Measurements from ENCODE around the gene MAP2. TPM values are rescaled to one million over a fixed set of nuclear protein-coding genes. Genes with fewer than 3 reads are reported as not detected.
"Not testable (repeated sequence)": the region's sequence is repeated elsewhere in the genome, so short reads cannot be mapped to it uniquely, and the experiment has no call there.

The MAP2 gene
- total RNA-seq, 2 experiments from 2014 or later: not detected

DNA sequence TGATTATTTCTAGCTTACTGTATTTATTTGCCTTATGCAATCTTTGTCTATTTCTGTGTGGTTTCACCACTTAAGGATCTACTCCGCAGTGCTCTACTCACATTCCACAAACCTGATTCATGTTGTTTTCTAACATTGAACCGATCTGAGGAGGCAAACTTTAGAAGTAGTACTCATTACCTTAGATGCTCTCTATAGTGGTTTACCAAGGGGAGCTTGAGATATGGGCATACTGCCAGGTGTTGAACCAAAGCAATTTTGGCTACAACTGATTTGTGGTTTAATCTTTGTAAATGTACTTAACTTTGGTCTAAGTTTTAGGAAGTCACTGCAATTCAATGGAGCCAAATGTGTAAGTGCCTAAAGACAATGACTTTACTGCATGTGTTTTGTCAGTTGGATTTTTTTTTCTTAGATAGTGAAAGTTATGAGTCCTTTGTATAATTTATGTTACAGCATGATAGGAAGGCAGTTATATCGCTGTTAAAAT lies 50.1 kb downstream of the MAP2 start:
- no peaks in the 10 kb centered on the region for H3K4me1 Mint-ChIP-seq
- H3K4me3 Mint-ChIP-seq: no peak overlapping the region
- no peaks in the 10 kb centered on the region for H3K36me3 Mint-ChIP-seq
- DNase-seq: no peak
- POLR2A ChIA-PET: no interaction called here
- no peak overlapping the region for H3K27ac Mint-ChIP-seq
- H3K9me3 Mint-ChIP-seq: no peaks in the 10 kb centered on the region
- no peaks in the 10 kb centered on the region for H3K27me3 Mint-ChIP-seq
- ATAC-seq (ENCODE audit: low read depth): no peak

DNA sequence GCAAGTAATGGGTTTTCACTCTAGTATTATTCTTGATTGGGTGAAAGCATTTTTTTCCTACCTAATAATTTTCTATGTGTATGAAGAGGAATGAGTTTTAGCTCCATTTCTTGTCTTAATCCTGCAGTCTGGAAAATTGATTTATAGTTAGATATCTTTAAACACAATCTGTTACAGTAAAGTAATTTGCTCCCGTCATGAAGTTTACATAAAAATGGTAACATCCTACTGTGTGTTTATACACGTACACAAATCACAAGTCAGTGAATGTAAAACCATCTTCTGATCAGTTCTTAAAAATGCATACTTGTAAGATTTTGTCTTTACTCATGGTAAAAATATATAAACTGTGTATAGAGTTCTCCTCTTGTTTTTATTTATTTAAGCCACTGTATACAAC lies 51.1 kb downstream of the MAP2 start:
- POLR2A ChIA-PET: no interaction called here
- no peaks in the 10 kb centered on the region for H3K9me3 Mint-ChIP-seq
- DNase-seq (no peak), ATAC-seq (ENCODE audit: low read depth) (no peak)
- no peaks in the 10 kb centered on the region for H3K36me3 Mint-ChIP-seq
- H3K27ac Mint-ChIP-seq: no peak overlapping the region
- no peak overlapping the region for H3K4me3 Mint-ChIP-seq
- no peaks in the 10 kb centered on the region for H3K4me1 Mint-ChIP-seq
- no peaks in the 10 kb centered on the region for H3K27me3 Mint-ChIP-seq

DNA sequence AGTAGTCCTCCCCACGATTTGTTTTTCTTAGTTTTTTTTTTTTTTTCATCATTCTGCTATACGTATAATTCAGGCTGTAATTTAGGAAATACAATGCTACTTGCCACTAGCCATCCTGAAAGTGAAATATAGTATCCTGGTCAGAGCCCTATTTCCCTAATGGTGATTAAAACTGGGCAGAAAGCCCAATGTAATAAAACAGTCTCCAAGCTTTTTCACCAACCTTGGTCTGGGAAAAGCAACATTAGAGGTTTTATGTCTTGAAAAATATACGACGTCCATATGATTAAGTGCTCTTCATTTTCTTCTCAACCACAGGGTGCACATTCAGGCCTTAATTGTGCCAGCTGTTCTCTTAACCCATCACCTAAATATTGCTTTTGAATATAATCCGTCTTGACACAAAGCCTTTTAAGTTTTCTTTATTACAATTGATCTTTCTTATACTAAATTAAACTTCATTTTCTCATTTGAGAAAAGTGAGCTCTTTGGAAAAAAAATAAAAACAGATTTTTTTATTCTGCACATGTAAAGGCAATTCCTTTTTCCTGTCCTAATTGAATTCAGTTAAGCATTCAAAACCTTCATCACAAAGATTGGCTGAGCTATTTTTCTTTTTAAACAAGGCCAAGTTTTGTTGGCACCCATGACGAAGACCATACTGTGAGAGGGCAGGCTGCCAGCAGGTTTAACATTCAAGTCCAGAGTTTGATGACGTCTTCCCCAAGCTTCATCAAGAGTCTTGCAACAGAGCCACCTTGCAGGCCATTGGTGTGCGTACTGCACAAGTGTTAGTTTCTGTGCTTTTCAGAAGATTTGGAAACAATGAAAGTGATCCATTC lies 52.7 kb downstream of the MAP2 start:
- Mint-ChIP-seq H3K27me3 (no peaks in the 10 kb centered on the region), H3K4me1 (no peaks in the 10 kb centered on the region), H3K36me3 (no peaks in the 10 kb centered on the region), H3K9me3 (no peaks in the 10 kb centered on the region), H3K27ac (no peak overlapping the region), H3K4me3 (no peak overlapping the region)
- POLR2A ChIA-PET: no interaction called here
- DNase-seq: no peak
- no peak for ATAC-seq (ENCODE audit: low read depth)

DNA sequence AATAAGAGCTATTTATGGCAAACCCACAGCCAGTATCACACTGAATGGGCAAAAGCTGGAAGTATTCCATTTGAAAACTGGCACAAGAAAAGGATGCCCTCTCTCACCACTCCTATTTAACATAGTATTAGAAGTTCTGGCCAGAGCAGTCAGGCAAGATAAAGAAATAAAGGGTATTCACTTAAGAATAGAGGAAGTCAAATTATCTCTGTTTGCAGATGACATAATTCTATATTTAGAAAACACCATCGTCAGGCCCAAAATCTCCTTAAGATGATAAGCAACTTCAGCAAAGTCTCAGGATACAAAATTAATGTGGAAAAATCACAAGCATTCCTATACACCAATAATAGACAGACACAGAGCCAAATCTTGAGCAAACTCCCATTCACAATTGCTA lies 68.4 kb downstream of the MAP2 start:
- H3K36me3 Mint-ChIP-seq; H3K4me1 Mint-ChIP-seq; H3K9me3 Mint-ChIP-seq; H3K27me3 Mint-ChIP-seq; H3K27ac Mint-ChIP-seq; H3K4me3 Mint-ChIP-seq; POLR2A ChIA-PET; ATAC-seq (ENCODE audit: low read depth); DNase-seq: not testable (repeated sequence)

DNA sequence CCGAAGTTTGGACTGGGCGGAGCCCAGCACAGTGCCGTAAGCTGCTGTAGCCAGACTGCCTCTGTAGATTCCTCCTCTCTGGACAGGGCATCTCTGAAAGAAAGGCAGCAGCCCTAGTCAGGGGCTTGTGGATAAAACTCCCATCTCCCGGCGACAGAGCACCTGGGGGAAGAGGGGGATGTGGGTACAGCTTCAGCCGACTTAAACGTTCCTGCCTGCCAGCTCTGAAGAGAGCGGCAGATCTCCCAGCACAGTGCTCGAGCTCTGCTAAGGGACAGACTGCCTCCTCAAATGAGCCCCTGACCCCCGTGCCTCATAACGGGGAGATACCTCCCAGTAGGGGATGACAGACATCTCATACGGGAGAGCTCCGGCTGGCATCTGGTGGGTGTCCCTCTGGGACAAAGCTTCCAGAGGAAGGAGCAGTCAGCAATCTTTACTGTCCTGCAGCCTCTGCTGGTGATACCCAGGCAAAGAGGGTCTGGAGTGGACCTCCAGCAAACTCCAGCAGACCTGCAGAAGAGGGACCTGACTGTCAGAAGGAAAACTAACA lies 71.3 kb downstream of the MAP2 start:
- H3K36me3 Mint-ChIP-seq; DNase-seq; H3K4me1 Mint-ChIP-seq; ATAC-seq (ENCODE audit: low read depth); H3K27me3 Mint-ChIP-seq; H3K4me3 Mint-ChIP-seq; POLR2A ChIA-PET; H3K9me3 Mint-ChIP-seq; H3K27ac Mint-ChIP-seq: not testable (repeated sequence)

DNA sequence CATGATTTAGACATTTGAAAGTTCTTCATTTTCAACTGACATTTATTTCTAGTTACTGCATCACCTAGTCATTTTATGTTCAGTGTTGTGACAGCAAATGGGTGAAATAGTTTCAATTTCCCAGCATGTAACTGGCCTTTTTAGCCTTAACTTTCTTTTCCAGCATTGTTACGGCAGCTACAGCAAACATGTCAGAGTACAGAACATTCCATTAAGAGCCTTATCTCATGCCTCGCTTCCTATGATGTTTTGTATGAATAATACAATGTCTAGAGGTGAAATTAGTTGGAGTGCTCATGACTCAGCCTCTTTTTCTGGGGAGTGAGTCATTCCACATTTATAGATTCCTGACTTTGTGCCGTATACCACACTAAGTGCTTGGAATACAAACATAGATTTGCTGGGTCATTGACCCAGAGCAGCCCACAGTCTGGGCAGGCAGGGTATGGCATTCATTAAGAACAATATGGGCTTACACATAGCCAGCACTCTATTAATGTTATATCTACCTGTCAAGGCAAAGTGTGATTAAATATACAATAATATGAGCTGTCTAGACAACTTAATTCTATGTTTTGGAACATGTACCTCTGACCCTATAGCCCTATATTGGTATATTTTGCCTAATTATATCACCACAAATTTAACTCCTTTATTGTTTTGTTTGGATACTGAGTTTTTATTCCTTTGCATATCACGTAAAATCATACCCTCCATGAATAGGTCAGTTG lies 72.2 kb downstream of the MAP2 start:
- no peak for DNase-seq
- Mint-ChIP-seq H3K27ac (no peak overlapping the region), H3K4me1 (no peaks in the 10 kb centered on the region), H3K9me3 (peaks cover 5% of the 10 kb centered on the region), H3K27me3 (no peaks in the 10 kb centered on the region), H3K4me3 (no peak overlapping the region), H3K36me3 (no peaks in the 10 kb centered on the region)
- POLR2A ChIA-PET: no interaction called here
- no peak for ATAC-seq (ENCODE audit: low read depth)

DNA sequence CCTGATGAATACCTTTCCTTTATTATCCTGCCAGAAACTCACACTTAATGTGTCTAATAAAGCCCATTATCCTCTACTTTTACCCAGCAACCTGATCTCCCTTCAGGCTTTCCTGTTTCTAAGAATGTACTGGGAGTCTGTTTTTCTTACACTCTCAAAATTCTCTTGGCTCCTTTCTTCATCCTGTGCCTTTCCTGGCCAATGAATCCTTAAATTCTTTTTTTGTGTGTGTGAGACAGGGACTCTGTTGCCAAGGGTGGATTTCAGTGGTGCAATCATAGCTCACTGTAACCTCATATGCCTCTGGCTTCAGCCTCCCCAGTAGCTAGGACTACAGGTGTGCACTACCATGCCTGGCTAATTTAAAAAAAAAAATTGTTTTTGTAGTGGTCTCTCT lies 72.7 kb downstream of the MAP2 start:
- no peaks in the 10 kb centered on the region for H3K36me3 Mint-ChIP-seq
- no peak overlapping the region for H3K4me3 Mint-ChIP-seq
- DNase-seq (no peak), ATAC-seq (ENCODE audit: low read depth) (no peak)
- H3K9me3 Mint-ChIP-seq: peaks cover 5% of the 10 kb centered on the region
- H3K27me3 Mint-ChIP-seq: no peaks in the 10 kb centered on the region
- no peak overlapping the region for H3K27ac Mint-ChIP-seq
- no peaks in the 10 kb centered on the region for H3K4me1 Mint-ChIP-seq
- POLR2A ChIA-PET: no interaction called here

DNA sequence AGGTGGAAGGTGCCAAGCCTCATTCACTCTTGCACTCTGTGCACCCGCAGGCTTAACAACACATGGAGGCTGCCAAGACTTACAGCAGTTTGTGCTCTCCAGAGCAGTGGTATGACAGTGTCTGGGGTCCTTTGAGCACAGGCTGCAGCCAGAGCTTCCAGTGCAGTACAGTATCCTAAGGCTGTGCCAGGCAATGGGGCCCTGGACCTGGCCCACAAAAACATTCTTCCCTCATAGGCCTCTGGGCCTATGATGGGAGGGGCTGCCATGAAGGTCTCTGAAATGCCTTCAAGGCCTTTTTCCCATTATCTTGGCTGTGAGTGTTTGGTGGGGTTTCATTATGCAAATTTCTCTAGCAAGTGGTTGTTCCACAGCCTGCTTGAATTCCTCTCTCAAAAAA lies 74.8 kb downstream of the MAP2 start:
- H3K4me3 Mint-ChIP-seq: no peak overlapping the region
- no peak for ATAC-seq (ENCODE audit: low read depth)
- POLR2A ChIA-PET: no interaction called here

DNA sequence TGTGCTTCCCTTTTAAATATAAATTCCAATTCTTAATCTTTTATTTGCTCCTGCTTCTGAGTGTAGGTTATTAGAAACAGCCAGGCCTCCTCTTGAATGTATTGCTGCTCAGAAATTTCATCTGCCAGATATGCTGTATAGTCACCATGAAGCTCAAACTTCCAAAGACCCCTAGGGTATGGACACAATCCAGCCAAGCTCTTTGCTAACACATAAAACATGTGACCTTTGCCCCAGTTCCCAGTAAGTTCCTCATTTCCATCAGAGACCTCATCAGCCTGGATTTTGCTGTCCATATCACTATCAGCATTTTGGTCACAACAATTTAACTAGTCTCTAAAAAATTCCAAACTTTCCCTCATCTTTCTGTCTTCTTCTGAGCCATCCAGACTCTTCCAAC lies 75.2 kb downstream of the MAP2 start:
- Mint-ChIP-seq H3K36me3 (no peaks in the 10 kb centered on the region), H3K4me3 (no peak overlapping the region)

More for the DNA sequence above, 74.8 kb downstream of the MAP2 start:
- peaks cover 5% of the 10 kb centered on the region for H3K9me3 Mint-ChIP-seq
- no peaks in the 10 kb centered on the region for H3K36me3 Mint-ChIP-seq
- no peak for DNase-seq
- H3K27me3 Mint-ChIP-seq: peaks cover 2% of the 10 kb centered on the region
- H3K27ac Mint-ChIP-seq: no peak overlapping the region
- no peaks in the 10 kb centered on the region for H3K4me1 Mint-ChIP-seq

DNA sequence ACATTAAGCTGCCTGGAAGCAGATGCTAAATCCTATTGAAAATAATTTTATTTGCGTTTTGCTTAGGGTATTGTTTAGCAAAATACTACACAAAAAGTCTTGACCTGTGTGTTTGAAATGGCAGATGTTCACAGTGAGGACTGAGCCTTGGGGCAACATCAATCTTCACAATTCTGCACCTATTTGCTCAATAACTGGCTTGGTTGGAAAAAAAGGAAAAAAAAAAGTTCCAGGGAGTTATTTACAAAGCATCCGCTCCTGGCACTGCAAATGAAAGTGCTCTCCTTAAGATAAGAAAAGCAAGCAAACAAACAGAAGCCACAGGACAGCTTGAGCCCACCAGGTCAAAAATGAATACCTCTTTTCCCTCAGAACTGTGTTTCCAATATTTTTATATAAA lies 77.7 kb downstream of the MAP2 start:
- no peak for DNase-seq
- no peaks in the 10 kb centered on the region for H3K4me1 Mint-ChIP-seq
- H3K27me3 Mint-ChIP-seq: peaks cover 2% of the 10 kb centered on the region
- POLR2A ChIA-PET: no interaction called here
- no peak for ATAC-seq (ENCODE audit: low read depth)
- no peak overlapping the region for H3K27ac Mint-ChIP-seq
- no peaks in the 10 kb centered on the region for H3K36me3 Mint-ChIP-seq
- peaks cover 5% of the 10 kb centered on the region for H3K9me3 Mint-ChIP-seq
- H3K4me3 Mint-ChIP-seq: no peak overlapping the region

More for the DNA sequence above, 75.2 kb downstream of the MAP2 start:
- ATAC-seq (ENCODE audit: low read depth) (no peak), DNase-seq (no peak)
- Mint-ChIP-seq H3K27me3 (peaks cover 2% of the 10 kb centered on the region), H3K27ac (no peak overlapping the region), H3K4me1 (no peaks in the 10 kb centered on the region), H3K9me3 (peaks cover 5% of the 10 kb centered on the region)
- POLR2A ChIA-PET: no interaction called here

DNA sequence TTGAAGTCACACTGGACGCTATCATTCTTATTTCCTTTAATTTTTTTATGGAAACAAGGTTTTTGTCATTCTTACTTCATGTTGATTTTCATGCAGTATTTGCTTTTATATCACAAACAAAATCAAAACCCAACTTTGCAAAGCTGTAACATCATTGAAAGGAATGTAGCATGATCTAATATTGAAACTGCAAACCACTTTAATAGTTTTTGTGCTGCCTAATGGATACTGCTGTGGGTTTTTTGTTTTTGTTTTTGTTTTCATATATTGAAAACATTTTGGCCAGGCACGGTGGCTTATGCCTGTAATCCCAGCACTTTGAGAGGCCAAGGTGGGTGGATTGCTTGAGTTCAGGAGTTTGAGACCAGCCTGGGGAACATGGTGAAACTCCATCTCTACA lies 81.6 kb downstream of the MAP2 start:
- peaks cover 6% of the 10 kb centered on the region for H3K27me3 Mint-ChIP-seq
- H3K4me1 Mint-ChIP-seq: no peaks in the 10 kb centered on the region
- H3K27ac Mint-ChIP-seq: no peak overlapping the region
- no peaks in the 10 kb centered on the region for H3K36me3 Mint-ChIP-seq
- ATAC-seq (ENCODE audit: low read depth) (no peak), DNase-seq (no peak)
- POLR2A ChIA-PET: no interaction called here
- no peaks in the 10 kb centered on the region for H3K9me3 Mint-ChIP-seq
- H3K4me3 Mint-ChIP-seq: no peak overlapping the region

DNA sequence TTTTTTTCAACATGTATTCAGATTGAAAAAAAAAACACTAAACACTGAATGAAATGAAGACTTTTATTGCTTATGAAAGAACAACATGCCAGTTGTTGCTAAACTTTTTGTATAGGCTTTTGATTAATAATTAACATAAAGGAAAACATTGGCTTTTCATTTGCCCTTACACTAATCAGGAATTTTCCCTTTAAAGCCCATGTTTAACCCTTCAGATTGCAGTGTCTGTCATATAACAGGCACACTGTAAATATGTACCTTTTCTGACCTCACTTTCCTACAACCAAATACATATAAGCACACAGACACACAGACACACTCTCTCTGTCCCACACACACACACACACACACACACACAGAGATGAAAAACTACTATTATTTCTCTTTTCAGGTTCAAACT lies 84.4 kb downstream of the MAP2 start:
- H3K27me3 Mint-ChIP-seq: peaks cover 5% of the 10 kb centered on the region
- H3K4me3 Mint-ChIP-seq: no peak overlapping the region
- no peak for DNase-seq
- no peak overlapping the region for H3K27ac Mint-ChIP-seq
- H3K36me3 Mint-ChIP-seq: no peaks in the 10 kb centered on the region
- no peaks in the 10 kb centered on the region for H3K4me1 Mint-ChIP-seq
- no peak for ATAC-seq (ENCODE audit: low read depth)
- H3K9me3 Mint-ChIP-seq: no peaks in the 10 kb centered on the region
- POLR2A ChIA-PET: no interaction called here

DNA sequence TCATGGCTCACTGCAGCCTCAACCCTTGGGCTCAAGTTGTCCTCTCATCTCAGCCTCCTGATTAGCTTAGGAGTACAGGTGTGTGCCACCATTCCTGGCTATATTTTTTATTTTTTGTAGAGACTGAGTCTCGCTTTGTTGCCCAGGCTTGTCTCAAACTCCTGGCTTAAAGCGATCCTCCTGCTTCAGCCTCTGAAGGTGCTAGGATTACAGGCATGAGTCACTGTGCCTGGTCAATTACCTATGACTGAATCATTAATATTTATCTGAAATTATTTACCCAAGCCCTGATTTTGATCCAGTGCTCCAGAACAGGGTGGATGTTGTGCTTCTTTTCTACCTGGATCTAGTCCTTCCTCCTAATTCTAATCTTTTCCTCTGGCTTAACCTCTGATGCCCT lies 87.8 kb downstream of the MAP2 start:
- Mint-ChIP-seq H3K27me3 (peaks cover 4% of the 10 kb centered on the region), H3K36me3 (no peaks in the 10 kb centered on the region), H3K4me3 (no peak overlapping the region), H3K27ac (no peak overlapping the region), H3K4me1 (no peaks in the 10 kb centered on the region), H3K9me3 (no peaks in the 10 kb centered on the region)
- DNase-seq: no peak
- POLR2A ChIA-PET: no interaction called here
- no peak for ATAC-seq (ENCODE audit: low read depth)

DNA sequence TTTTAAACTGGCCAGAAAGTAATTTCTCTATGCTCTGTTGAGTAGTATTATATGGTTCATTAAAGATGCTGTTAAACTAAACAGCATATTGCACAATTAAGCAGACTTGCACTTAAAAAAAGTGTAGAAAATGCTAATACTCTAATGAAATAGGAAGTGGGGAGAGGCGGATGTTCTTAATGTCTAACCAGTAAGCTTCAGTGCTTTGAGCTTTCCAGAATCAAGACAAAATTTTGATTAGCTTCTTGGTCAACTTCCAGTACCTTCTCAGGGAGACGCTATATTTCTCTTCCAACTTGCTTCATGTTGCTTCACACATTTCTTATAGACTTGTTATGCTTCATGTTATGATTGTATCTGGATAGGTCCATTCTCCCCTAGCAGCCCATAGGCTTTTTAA lies 89.1 kb downstream of the MAP2 start:
- Mint-ChIP-seq H3K36me3 (no peaks in the 10 kb centered on the region), H3K27ac (no peak overlapping the region), H3K9me3 (no peaks in the 10 kb centered on the region), H3K4me1 (no peaks in the 10 kb centered on the region), H3K27me3 (no peaks in the 10 kb centered on the region), H3K4me3 (no peak overlapping the region)
- ATAC-seq (ENCODE audit: low read depth) (no peak), DNase-seq (no peak)
- POLR2A ChIA-PET: no interaction called here

All from activated naive CD8-positive, alpha-beta T cell treated with anti-CD3 and anti-CD28 coated beads, Interleukin-2, amount 10 ng/mL, durations not matched to agents 7 days and 5 days (primary cell).